GM23248 (cell line): ENCODE data around the gene ITGB1BP1.

Experiments
- EZH2 ChIP-seq: fragments of 200-600 bp; sonication (generic); IDR thresholded peaks from 2 replicates; pipeline ENCODE4 v1.6.1; 2018; ENCODE audit warnings: antibody characterized with exemption, mild to moderate bottlenecking; ENCODE audit not compliant: insufficient read depth, poor library complexity, severe bottlenecking
- EZH2phosphoT487 ChIP-seq: fragments of 200-600 bp; sonication (generic); IDR thresholded peaks from 2 replicates; pipeline ENCODE4 v1.6.1; 2018; ENCODE audit warnings: antibody characterized with exemption, moderate library complexity, mild to moderate bottlenecking, low read depth; ENCODE audit not compliant: insufficient read depth

GRCh38 chr2:9388199-9388681, 35.1 kb downstream of the ITGB1BP1 start:
- TF ChIP-seq EZH2 (no peak), EZH2phosphoT487 (no peak)
